ENCODE measurements around the gene BCL2.

The BCL2 gene

DNA sequence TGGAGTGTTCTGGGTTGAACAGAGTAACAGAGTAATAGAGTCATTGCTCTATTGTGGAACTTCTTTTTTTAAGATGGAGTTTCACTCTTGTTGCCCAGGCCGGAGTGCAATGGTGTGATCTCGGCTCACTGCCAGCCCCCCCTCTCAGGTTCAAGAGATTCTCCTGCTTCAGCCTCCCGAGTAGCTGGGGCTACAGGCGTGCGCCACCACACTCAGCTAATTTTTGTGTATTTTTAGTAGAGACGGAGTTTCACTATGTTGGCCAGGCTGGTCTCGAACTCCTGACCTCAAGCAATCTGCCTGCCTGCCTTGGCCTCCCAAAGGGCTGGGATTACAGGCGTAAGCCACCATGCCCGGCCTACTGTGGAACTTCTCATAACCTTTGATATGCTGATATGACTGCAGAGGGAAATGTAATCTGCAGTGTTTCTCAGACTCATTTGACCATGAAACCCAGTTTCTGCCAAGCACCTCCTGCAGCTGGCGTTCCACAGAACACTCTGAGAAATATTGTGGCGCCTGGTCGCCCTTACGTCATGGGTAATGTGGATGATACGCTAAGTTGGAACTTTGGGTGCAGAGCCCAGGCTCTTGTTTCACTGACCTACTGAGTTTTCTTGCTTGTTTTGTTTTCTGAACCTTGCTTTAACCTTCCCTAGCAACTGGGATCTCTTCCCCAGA, 213.8 kb downstream of the BCL2 start:
- no peak for DNase-seq

DNA sequence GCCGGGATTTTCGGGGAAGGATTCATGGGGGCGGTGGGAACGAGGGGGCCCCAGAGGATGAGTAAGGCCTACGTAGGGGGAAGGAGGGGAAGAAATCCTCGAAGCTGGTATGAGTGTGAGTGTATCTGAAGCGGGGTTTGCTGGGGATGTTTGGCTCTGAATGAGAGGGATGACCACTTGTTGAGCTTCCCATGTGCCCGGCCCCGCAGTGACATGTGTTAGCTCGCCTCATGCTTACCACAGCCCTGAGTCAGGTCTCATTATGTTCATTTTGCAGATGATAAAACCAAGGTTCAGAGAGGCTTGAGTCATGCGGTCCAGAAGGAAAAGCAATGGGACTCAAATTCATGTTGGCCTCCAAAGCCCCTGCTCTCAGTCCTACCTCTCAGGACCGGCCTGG, 214.7 kb downstream of the BCL2 start:
- no peak for DNase-seq

DNA sequence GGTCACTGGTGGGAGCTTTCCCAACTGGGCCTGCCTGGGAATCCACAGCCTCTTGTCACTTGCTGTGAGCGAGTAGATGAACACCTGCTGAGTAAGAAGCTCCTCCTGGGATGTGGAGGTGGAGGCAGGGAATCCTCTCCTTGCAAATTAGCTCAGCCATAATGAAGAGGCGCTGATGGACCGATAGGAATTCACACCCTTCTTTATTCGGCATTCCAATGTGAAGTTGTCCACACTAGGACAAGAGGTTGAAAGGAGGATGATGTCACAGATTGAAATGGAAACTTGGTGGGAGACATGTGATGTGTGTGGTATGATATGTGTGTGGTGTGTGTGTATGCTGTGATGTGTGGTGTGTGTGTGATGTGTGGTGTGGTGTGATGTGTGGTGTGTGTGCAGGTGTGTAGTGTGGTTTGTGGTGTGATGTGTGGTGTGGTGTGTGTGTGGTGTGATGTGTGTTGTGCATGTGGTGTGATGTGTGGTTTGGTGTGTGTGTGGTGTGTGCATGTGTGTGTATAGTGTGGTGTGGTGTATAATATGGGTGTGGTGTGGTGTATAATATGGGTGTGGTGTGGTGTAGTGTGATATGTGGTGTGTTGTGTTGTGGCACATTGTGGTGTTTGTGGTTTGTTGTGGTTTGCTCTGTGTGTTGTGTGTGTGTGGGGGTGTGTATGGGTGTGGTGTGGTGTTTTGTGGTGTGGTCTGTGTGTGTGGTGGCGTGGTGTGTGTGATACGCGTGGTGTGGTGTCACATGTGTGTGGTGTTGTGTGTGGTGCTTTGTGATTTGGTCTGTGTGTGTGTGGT, 216.4 kb downstream of the BCL2 start:
- DNase-seq: no peak

DNA sequence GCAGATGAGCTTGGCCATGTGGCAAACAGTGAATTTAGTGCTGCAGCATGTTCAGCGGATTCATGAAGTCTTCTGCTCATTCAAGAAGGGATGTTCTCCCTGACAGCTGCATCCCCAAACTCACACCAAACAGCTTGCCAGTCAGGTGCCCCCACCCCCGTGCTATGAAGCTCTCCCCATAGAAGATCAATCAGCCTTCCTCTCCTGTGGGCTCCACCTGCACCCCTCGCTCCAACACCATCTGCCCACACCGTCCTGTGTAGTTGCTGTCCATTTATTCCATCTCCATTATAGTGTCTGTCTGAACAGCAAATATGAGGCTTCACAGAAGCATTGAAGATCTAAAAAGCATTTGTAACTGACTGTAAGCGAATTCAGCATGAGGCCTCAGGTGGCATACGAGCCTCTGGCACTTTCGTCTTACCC, 218.9 kb downstream of the BCL2 start:
- DNase-seq: no peak

DNA sequence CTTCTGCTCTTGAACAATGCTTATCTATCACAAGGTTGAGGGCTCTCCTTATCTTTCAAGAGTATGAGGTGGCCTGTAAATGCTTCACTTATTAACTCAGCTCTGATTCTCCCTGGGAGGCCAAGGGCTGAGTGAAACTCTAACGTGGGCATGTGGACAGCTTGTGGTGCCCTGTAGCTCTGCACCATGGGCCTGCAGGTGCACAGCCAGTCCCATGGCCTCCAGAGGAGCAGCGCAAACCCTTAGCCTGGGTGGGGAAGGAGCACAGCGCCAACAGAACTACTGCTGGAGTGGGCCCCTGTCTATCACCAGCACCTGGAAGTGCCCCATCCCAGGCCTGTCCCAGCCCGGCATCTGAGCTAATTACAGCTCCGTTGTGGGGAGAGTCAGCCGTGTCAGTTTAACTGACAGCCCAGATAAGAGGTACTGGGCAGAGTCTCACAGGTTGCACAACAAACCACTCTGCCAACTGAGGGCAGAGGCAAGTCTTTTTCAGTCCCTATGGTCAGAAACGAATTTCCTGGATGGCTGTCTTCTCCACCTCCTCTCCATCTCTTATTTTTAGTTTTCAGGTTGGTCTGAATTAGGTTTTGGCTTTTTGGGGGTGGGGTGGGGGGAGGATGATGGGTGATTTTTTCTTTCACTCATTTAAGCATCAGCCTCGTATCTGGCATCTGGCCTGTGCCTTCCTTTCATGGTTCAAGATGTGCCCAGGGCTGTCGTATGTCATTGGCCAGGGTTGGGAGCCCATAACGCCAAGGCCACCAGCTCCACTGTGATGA, 219.5 kb downstream of the BCL2 start:
- no peak for DNase-seq

DNA sequence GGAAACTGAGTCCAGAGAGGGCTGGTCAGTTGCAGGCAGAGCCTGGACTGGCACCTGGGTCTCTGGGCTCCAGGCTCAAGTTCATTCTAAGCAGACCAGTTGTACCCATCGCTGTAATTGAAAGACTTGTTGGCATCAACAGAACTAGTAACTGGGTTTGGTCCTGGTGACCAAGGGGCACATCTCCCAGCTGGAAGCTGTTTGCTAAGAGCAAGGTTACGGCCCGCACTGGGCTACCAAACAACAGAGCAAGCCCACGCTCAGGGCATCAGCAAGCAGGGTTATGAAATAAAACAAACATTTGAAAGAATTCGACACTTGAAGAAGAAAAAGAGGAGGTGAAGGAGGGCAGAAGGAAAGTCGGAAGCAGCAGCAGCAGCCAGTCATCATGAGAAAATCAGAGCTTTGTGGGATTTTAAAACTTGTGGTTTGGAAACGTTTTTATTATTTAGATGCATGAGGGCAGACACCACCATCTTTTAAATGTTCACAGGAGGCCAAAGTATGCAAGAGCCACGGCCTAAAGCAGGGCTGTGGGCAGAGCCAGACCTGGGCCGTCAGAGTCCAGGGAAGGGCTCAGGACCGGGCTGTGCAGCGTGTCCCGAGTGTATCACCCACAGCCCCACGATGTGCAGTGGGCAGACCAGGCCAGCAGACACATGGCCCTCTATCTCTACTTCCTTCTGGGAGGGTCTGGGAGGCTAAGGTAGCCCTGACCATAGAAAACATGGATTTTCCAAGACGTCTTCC, 220.3 kb downstream of the BCL2 start:
- no peak for DNase-seq

DNA sequence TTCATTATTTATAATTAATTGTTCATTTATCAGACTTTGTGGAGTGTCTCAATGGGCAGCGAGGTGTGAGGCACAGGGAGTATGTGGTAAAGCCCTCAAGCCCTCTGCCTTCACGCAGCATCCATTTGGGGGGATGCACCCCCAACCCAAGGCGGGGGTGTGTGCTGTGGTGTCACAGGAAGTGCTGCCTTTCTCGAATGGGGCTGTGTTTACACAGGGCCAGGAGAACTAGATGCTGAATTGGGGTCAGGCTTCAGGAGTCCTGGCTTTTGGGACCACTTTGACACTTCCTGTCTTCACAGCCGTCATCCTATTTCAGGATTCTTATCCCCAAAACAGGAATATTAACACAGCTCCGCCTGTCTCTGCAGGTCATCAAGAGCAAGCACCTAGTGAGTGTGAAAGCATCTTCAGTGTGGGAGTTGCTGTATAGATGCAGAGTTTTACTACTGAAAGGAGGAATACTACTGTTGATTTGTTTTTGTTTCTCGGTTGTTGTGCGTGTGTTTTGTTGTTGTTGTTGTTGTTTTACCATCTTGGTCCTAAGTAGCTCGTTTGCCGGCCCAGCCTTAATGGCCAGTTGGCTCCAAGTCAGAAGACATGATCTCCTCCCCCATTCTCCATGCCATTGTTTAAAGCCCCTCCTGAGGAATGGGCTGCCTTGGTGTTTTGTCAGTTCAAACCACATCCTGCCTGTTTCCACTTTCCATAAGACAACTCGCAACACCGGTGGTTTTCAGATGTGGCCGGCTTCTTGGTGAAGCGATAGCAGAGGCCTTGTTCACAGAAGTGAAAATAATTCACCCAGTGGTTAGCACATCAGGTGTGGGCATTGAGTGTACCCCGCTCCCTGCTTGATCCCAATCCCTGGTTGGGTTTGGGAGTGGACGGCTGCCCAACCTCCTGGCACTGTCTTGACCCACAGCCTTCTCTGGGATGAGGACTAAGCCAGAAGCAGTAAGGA, 221.3 kb downstream of the BCL2 start:
- DNase-seq: no peak

DNA sequence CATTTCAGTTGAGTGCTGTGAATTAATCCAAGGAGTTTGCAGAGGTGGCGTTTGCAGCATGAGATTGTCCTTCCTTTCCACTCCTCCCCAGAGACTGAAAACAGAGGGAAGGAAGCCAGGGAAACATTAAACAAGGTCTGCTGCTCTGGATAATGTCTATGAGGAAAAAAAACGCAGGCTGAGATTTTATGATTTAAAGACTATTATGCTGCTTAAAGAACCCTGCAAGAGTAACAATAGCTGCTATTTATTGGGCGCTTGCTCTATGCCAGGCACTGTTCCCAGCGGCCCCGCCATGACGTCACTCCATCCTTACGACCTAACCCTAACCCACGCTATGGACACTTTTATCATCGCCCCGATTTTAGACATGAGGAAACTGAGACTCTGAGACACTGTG, 222.4 kb downstream of the BCL2 start:
- DNase-seq: no peak

DNA sequence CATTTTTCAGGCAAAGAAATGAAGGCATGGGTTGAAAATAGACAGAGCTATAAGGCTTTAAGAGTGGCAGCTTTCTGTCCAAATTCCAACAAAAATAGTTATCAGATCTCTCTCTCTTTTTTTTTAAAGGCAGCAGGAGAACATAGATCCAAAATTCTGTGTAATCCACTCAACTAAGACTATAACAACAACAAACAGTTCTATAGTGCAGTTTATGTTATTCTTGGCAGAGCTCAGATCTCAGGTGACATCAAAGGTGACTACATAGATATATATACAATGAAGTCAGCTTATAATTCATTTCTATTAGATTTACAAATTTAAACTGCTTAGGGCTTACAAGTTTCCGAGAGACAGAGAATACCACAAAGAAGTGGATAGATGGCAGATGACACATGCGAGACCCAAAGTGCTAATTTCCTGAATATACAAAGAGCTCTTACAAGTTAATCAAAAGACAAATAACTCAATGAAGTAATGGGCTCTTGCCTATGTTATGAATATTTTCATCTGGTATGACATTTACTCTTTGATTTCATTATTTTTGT, 223.2 kb downstream of the BCL2 start:
- DNase-seq: no peak

DNA sequence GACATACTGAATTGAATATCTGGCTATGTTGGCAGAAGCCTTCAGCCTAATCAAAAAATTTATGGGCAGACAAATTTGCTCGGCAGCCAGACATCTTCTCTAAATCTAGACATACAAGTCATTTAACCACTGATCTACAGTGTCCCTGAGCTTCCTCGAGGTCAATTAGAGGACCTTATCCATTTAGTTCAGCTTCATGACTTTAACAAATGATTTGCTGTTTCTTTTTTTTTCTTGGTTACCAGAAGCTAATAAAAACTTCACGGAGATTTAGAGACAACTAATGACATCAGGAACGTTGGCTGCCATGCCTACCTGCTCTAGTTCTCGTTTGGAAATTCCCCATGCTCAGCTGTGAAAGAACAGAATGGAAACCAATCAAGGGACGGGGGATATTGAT, 223.8 kb downstream of the BCL2 start:
- no peak for DNase-seq

DNA sequence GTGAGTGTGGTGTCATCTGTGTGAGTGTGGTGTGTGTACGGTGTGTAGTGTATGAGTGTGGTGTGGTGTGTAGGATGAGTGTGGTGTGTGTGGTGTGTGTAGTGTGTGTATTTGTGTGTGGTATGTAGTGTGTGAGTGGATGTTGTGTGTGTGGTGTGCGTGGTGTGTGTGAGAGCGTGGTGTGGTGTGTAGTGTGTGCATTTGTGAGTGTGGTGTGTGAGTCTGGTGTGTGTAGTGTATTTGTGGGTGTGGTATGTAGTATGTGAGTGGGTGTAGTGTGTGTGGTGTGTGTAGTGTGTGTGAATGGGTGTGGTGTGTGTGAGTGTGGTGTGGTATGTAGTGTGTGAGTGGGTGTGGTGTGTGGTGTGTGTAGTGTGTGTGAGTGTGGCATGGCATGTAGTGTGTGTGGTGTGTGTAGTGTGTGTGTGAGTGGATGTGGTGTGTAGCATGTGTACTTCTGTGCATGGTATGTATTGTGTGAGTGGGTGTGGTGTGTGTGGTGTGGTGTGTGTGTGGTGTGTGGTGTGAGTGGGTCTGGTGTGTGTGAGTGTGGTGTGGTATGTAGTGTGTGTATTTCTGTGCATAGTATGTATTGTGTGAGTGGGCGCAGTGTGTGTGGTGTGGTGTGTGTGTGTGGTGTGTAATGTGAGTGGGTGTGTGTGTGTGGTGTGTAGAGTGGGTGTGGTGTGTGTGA, 227.8 kb downstream of the BCL2 start:
- DNase-seq: no peak

DNA sequence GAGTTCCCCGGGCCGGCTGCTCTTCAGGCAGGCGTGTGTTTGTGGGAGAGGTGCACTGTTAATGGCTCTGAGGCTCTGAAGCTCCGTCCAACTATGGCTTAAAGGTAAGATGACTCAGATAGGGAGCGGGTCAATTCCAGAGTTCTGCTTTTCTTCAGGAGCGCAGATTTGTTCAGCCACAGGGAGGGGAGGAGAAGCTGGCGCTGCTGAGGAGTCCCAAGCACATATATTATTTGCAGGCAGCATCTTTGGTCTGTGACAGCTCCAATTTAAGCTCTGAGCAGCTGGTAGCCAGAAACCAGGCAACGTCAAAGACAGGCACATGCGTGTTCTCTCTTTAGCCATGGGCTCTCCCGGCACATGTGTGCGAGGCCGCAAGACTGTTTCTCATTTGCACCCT, 229.2 kb downstream of the BCL2 start:
- no peak for DNase-seq

DNA sequence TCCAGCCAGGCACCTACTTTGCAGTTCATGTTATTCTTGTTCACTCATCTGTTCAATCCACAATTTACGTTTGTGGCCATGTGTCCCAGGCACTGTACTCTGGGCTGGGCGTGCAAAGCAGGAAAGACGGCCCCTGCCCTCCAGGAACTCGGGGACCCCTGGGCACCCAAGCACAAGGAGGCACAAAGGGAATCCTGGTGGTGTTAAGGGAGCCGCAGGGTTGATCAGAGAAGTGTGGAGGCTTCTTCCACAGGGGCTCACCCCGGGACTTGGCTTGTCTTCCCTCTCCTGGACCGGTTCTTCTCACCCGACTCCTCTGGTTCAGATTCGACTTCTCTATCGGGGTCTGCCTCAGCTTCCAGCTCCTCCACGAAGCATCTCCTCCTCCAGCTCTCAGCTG, 230.5 kb downstream of the BCL2 start:
- DNase-seq: no peak

DNA sequence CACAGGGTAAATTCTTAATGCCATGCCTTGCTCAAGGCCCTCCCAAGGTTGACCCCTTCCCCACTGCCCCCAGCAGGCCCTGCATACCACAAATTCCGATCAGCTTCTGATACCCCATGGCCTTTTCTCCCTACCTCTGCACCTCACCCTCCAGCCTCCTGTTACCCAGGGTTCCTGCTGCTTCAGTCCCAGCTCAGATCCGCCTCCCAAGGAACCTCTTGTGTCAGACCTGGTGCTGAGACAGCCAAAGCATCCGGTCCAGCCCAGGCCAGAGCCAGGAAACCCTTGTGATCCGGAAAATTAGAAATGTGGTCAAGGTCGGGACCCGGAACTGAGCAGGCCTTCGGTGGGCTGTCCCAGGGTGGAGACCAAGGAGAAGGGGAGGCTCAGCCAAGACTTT, 231.3 kb downstream of the BCL2 start:
- no peak for DNase-seq

DNA sequence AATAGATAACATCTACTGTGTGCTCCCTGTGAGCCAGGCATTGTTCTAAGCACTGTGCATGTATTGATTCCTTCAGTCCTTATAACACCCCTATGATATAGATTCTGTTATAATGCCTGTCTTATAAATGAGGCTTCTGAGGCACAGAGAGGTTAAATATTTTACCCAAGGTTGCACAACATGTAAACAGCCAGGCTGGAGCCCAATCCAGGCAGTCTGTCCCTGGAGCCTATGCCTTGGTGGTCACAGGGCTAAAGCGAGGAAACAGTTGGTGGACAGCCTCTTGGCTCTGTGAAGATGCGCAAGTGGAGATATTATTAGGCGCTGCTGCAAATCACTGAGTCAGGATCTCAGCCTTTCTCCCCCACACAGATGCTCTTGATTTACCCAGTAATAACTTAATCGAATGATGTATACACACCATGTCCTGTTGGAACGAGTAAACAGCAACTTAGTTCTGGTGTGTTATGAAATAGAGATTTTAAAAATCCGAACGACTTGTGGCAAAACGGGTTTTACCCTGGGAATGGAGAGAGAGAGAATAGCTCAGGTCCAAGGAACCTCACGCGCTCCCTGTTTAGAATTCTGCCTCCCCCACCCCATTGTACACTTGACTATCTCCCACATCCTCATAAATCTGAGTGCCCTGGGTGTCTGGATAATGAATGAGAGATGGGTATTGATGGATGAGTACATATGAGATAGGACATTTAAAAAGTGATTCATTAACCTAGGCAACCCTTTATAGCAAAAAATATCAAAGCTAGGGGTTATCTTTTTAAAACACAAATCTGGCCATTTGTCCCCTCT, 231.9 kb downstream of the BCL2 start:
- DNase-seq: no peak

DNA sequence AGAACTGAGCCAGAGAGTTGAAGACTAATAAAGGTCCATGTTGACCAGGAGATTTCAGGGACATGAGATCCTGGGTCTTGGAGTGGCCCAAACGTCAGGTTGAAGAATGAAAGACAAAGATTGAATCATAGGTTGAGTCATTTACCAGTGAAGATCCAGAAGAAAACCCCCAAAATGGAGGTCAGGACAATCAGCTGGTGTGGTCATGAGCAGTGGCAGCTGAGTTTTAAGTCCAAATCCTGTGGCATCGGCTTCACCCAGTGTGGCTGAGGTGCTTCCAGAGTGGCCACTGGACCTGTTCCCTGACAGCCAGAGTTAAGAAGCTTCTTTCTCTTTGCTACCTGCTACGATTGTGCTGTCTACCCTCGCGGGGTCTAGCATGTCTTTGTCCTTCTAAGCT, 234.0 kb downstream of the BCL2 start:
- no peak for DNase-seq

DNA sequence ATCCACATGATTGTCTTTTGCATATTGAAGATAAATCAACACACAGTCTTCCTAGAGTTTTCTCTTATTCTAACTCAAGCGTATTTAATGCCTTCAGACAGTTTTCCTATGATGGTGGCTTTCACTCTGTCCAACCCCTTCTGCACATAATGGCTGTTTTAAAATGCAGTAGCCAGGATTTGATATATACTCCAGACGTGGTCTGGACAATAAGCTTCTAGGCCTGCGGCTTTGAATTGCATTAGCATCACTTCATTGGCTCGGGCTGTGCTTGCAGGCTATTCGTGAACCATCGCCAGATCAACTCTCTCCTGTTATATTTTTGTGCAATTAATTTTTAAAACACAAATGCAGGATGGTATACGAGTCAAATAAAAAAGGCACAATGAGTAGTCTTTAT, 235.3 kb downstream of the BCL2 start:
- DNase-seq: no peak

DNA sequence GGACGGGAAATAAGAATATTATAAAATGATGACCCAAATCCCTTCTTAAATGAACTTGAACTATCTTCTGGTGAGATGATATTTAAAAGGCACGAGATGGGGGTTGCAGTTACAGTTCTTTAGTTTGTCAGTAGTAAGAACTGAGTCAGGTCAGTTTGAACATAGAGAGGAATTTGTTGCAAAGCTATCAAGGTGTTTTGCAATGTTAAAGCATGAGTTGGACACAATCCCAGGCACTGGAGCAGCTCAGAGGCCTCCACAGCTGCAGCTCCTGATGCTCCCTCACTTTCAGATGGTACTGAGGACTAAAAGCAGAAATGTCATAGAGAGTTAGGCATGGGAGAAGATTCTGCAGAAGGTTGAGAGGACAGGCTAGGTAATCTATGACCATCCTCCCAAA, 236.0 kb downstream of the BCL2 start:
- no peak for DNase-seq

DNA sequence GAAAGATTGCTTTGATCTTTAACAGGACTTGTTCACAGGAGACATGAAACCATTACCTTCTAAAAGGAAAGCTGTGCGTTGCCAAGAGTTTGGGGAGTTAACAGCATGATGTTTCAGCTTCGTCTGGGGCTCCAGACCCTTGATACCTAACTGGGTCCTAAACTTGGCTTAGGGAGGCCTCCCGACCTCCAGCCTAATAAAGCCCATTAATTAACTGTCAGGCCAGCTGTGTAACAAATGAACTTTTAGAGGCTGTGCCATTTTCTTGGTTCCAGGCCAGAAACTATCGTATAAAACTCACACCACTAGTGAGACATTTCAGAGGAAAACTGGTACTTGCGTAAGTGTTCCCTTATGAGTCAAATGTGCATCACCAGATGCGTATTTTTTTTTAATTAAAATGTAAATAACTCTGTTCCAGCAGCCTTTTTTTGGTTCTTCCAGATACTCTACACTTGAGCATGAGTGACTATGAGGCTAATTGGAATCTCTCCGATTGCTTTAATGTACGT, 236.5 kb downstream of the BCL2 start:
- no peak for DNase-seq

Measured in activated gamma-delta T cell (primary cell).